Central memory CD4-positive, alpha-beta T cell (primary cell): Measurements from ENCODE around the gene PIF1.
"Not testable (repeated sequence)": the region's sequence is repeated elsewhere in the genome, so short reads cannot be mapped to it uniquely, and the experiment has no call there.

Experiments used
- DNase-seq: peaks from one replicate; pipeline ENCODE4 v3.0.0; 2022

PIF1 gene

GRCh38 chr15:64808785-64809453 is 16.5 kb downstream of the PIF1 start:
- DNase-seq, result no peak

GRCh38 chr15:64807751-64808222 is 17.7 kb downstream of the PIF1 start:
- no peak for DNase-seq

GRCh38 chr15:64807051-64807749 is 18.2 kb downstream of the PIF1 start:
- DNase-seq, result no peak

GRCh38 chr15:64806509-64806908 is 18.9 kb downstream of the PIF1 start:
- DNase-seq, result no peak

GRCh38 chr15:64804619-64805018 is 20.8 kb downstream of the PIF1 start:
- no peak for DNase-seq

- no peak for DNase-seq
Observed at GRCh38 chr15:64803526-64803925, 21.9 kb downstream of the PIF1 start.

- DNase-seq, result no peak
Observed at GRCh38 chr15:64800476-64800875, 25.0 kb downstream of the PIF1 start.

GRCh38 chr15:64798905-64799304 is 26.5 kb downstream of the PIF1 start:
- DNase-seq, result not testable (repeated sequence)

- not testable (repeated sequence) for DNase-seq
Observed at GRCh38 chr15:64795921-64796320, 29.5 kb downstream of the PIF1 start.

GRCh38 chr15:64795299-64795698 is 30.1 kb downstream of the PIF1 start:
- DNase-seq, result not testable (repeated sequence)

- no peak for DNase-seq
Observed at GRCh38 chr15:64792282-64792681, 33.2 kb downstream of the PIF1 start.

- no peak for DNase-seq
Observed at GRCh38 chr15:64791401-64791800, 34.0 kb downstream of the PIF1 start.

- DNase-seq, result no peak
Observed at GRCh38 chr15:64783796-64784195, 41.7 kb downstream of the PIF1 start.

- DNase-seq, result no peak
Observed at GRCh38 chr15:64782751-64783150, 42.7 kb downstream of the PIF1 start.

GRCh38 chr15:64781299-64781698 is 44.1 kb downstream of the PIF1 start:
- no peak for DNase-seq

- no peak for DNase-seq
Observed at GRCh38 chr15:64780600-64781156, 44.8 kb downstream of the PIF1 start.

GRCh38 chr15:64779630-64780029 is 45.8 kb downstream of the PIF1 start:
- no peak for DNase-seq

GRCh38 chr15:64779024-64779423 is 46.4 kb downstream of the PIF1 start:
- DNase-seq, result no peak

- no peak for DNase-seq
Observed at GRCh38 chr15:64776402-64776786, 49.1 kb downstream of the PIF1 start.

GRCh38 chr15:64775551-64776401 is 49.7 kb downstream of the PIF1 start, which contains the start of gene RBPMS2:
RBPMS2 (minus strand) TSS chr15:64775589; CDS start chr15:64775319, 270 bp downstream.
- no peak for DNase-seq

GRCh38 chr15:64774629-64775493 is 50.6 kb downstream of the PIF1 start:
- no peak for DNase-seq

GRCh38 chr15:64774037-64774628 is 51.3 kb downstream of the PIF1 start:
- DNase-seq, result no peak
